HEK293 (cell line): ENCODE data around the gene CLNK.

ENCODE experiments used
- ZBTB1 ChIP-seq: fragments of 450-650 bp; formaldehyde crosslinking; IDR thresholded peaks from 2 replicates; pipeline ENCODE4 v1.5.1; 2016; ENCODE audit warnings: missing biosample characterization, missing genetic modification characterization
- ZBTB21 ChIP-seq: fragments of 450-650 bp; formaldehyde crosslinking; IDR thresholded peaks from 2 replicates; pipeline ENCODE4 v1.5.1; 2017; ENCODE audit warnings: missing biosample characterization, missing genetic modification characterization
- ZBTB48 ChIP-seq: fragments of 450-650 bp; formaldehyde crosslinking; IDR thresholded peaks from 2 replicates; pipeline ENCODE4 v1.5.1; 2016; ENCODE audit warnings: missing biosample characterization, missing genetic modification characterization
- ZFP3 ChIP-seq: fragments of 450-650 bp; formaldehyde crosslinking; IDR thresholded peaks from 2 replicates; pipeline ENCODE4 v1.5.1; 2016; ENCODE audit warnings: low read depth, missing biosample characterization, missing genetic modification characterization
- ZNF274 ChIP-seq, 2 experiments: fragments of 200-500 bp in 1 of 2; fragments of 450-650 bp in 1 of 2; sonication (Bioruptor generic) in 1 of 2; formaldehyde crosslinking in 1 of 2; IDR thresholded peaks; 2 replicates each; pipeline versions ENCODE4 v1.5.1 to v1.6.1; 2014 to 2016; ENCODE audit warnings: borderline replicate concordance in 1 of 2, inconsistent platforms in 1 of 2, low read length in 1 of 2, missing biosample characterization in 1 of 2, missing genetic modification characterization in 1 of 2
- ZNF292 ChIP-seq: fragments of 450-650 bp; formaldehyde crosslinking; IDR thresholded peaks from 2 replicates; pipeline ENCODE4 v1.5.1; 2016; ENCODE audit warnings: low read depth, missing biosample characterization, missing genetic modification characterization, borderline replicate concordance
- ZNF324 ChIP-seq: fragments of 450-650 bp; formaldehyde crosslinking; IDR thresholded peaks from 2 replicates; pipeline ENCODE4 v1.5.1; 2016; ENCODE audit warnings: missing biosample characterization, missing genetic modification characterization
- ZSCAN23 ChIP-seq: fragments of 450-650 bp; formaldehyde crosslinking; IDR thresholded peaks from 2 replicates; pipeline ENCODE4 v1.5.1; 2016; ENCODE audit warnings: missing biosample characterization, missing genetic modification characterization
- TF ChIP-seq, protein P1 (sequence below): fragments of 450-650 bp; formaldehyde crosslinking; IDR thresholded peaks from 2 replicates; pipeline ENCODE4 v1.5.1; 2016; ENCODE audit warnings: missing biosample characterization, missing genetic modification characterization
- TF ChIP-seq, protein P2 (sequence below): fragments of 450-650 bp; formaldehyde crosslinking; IDR thresholded peaks from 2 replicates; pipeline ENCODE4 v1.5.1; 2016; ENCODE audit warnings: missing biosample characterization, missing genetic modification characterization
- TF ChIP-seq, protein P3 (sequence below): fragments of 450-650 bp; formaldehyde crosslinking; IDR thresholded peaks from 2 replicates; pipeline ENCODE4 v1.5.1; 2016; ENCODE audit warnings: missing biosample characterization, missing genetic modification characterization
- TF ChIP-seq, protein P4 (sequence below): sonication (generic); formaldehyde crosslinking; IDR thresholded peaks from 2 replicates; pipeline ENCODE4 v1.8.1; 2022; ENCODE audit warnings: mild to moderate bottlenecking, moderate library complexity, missing genetic modification reagents
- TF ChIP-seq, protein P5 (sequence below): fragments of 450-650 bp; formaldehyde crosslinking; IDR thresholded peaks from 2 replicates; pipeline ENCODE4 v1.5.1; 2016; ENCODE audit warnings: missing biosample characterization, missing genetic modification characterization

DNA sequence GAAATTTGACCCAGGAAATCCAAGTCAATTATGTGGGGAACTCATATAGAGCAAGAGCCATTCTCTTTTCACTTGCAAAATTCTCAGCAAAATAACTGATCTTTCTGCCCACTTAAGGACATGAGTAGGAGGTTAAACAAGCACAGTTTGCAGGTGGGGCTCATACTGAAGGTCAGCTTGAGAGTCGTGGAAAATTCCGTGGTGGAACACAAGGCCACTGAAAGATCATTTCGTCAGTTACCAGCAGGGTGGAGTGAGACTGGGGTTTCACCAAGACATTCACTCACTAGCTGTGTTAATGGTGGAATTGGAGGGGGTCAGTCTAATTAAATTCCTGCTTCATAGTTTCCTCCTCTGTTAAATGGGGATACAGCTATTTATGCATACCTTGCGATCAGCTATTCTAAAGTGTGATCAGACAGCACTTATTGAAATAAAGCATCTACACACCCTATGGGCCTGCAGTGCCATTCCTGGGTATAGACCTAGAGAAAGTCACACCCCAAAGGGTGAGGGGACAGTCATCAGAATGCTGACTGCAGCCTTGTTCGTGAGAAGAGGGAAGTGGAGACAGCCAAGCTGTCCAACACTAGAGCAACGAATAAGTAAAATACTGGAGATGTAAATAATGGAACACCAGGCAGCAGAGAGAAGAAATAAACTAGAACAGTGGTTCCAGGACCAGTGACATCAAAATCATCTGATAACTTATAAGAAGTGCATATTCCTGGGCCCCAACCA lies 42.7 kb upstream of the CLNK start:
- no peak for TF ChIP-seq ZBTB1 (tag by site-specific recombination)
- TF ChIP-seq ZSCAN23 (tag by site-specific recombination) = no peak
- TF ChIP-seq ZBTB21 (tag by site-specific recombination) = no peak
- TF ChIP-seq, protein P1, sequence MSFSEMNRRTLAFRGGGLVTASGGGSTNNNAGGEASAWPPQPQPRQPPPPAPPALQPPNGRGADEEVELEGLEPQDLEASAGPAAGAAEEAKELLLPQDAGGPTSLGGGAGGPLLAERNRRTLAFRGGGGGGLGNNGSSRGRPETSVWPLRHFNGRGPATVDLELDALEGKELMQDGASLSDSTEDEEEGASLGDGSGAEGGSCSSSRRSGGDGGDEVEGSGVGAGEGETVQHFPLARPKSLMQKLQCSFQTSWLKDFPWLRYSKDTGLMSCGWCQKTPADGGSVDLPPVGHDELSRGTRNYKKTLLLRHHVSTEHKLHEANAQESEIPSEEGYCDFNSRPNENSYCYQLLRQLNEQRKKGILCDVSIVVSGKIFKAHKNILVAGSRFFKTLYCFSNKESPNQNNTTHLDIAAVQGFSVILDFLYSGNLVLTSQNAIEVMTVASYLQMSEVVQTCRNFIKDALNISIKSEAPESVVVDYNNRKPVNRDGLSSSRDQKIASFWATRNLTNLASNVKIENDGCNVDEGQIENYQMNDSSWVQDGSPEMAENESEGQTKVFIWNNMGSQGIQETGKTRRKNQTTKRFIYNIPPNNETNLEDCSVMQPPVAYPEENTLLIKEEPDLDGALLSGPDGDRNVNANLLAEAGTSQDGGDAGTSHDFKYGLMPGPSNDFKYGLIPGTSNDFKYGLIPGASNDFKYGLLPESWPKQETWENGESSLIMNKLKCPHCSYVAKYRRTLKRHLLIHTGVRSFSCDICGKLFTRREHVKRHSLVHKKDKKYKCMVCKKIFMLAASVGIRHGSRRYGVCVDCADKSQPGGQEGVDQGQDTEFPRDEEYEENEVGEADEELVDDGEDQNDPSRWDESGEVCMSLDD (tag by site-specific recombination) = no peak
- TF ChIP-seq, protein P2, sequence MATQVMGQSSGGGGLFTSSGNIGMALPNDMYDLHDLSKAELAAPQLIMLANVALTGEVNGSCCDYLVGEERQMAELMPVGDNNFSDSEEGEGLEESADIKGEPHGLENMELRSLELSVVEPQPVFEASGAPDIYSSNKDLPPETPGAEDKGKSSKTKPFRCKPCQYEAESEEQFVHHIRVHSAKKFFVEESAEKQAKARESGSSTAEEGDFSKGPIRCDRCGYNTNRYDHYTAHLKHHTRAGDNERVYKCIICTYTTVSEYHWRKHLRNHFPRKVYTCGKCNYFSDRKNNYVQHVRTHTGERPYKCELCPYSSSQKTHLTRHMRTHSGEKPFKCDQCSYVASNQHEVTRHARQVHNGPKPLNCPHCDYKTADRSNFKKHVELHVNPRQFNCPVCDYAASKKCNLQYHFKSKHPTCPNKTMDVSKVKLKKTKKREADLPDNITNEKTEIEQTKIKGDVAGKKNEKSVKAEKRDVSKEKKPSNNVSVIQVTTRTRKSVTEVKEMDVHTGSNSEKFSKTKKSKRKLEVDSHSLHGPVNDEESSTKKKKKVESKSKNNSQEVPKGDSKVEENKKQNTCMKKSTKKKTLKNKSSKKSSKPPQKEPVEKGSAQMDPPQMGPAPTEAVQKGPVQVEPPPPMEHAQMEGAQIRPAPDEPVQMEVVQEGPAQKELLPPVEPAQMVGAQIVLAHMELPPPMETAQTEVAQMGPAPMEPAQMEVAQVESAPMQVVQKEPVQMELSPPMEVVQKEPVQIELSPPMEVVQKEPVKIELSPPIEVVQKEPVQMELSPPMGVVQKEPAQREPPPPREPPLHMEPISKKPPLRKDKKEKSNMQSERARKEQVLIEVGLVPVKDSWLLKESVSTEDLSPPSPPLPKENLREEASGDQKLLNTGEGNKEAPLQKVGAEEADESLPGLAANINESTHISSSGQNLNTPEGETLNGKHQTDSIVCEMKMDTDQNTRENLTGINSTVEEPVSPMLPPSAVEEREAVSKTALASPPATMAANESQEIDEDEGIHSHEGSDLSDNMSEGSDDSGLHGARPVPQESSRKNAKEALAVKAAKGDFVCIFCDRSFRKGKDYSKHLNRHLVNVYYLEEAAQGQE = no peak
- TF ChIP-seq, protein P3, sequence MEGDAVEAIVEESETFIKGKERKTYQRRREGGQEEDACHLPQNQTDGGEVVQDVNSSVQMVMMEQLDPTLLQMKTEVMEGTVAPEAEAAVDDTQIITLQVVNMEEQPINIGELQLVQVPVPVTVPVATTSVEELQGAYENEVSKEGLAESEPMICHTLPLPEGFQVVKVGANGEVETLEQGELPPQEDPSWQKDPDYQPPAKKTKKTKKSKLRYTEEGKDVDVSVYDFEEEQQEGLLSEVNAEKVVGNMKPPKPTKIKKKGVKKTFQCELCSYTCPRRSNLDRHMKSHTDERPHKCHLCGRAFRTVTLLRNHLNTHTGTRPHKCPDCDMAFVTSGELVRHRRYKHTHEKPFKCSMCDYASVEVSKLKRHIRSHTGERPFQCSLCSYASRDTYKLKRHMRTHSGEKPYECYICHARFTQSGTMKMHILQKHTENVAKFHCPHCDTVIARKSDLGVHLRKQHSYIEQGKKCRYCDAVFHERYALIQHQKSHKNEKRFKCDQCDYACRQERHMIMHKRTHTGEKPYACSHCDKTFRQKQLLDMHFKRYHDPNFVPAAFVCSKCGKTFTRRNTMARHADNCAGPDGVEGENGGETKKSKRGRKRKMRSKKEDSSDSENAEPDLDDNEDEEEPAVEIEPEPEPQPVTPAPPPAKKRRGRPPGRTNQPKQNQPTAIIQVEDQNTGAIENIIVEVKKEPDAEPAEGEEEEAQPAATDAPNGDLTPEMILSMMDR (tag by site-specific recombination) = no peak
- TF ChIP-seq ZNF274 (IDR thresholded peaks at IDR 0.05; ENCODE audit: low read length) = no peak
- no peak for TF ChIP-seq ZNF274 (tag by site-specific recombination; IDR thresholded peaks at IDR 0.05; ENCODE audit: borderline replicate concordance)
- TF ChIP-seq, protein P4, sequence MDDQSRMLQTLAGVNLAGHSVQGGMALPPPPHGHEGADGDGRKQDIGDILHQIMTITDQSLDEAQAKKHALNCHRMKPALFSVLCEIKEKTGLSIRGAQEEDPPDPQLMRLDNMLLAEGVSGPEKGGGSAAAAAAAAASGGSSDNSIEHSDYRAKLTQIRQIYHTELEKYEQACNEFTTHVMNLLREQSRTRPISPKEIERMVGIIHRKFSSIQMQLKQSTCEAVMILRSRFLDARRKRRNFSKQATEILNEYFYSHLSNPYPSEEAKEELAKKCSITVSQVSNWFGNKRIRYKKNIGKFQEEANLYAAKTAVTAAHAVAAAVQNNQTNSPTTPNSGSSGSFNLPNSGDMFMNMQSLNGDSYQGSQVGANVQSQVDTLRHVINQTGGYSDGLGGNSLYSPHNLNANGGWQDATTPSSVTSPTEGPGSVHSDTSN (CRISPR knock-in tag) = no peak
- no peak for TF ChIP-seq ZFP3 (tag by site-specific recombination)
- no peak for TF ChIP-seq ZNF324 (tag by site-specific recombination)
- TF ChIP-seq ZBTB48 (tag by site-specific recombination) = no peak
- no peak for TF ChIP-seq ZNF292 (tag by site-specific recombination)
- TF ChIP-seq, protein P5, sequence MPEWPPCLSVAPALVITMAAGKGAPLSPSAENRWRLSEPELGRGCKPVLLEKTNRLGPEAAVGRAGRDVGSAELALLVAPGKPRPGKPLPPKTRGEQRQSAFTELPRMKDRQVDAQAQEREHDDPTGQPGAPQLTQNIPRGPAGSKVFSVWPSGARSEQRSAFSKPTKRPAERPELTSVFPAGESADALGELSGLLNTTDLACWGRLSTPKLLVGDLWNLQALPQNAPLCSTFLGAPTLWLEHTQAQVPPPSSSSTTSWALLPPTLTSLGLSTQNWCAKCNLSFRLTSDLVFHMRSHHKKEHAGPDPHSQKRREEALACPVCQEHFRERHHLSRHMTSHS (tag by site-specific recombination) = no peak
